WERI-Rb-1 (cell line): ENCODE results near the gene ARL8A.
"Not testable (repeated sequence)": the region's sequence is repeated elsewhere in the genome, so short reads cannot be mapped to it uniquely, and the experiment has no call there.

ENCODE experiments used
- DNase-seq: peaks from one replicate; pipeline ENCODE4 v3.0.0-alpha.2; 2020
- H3K27ac ChIP-seq: fragments of 250-450 bp; sonication (Bioruptor Pico); 2 replicates; pipeline ENCODE4 v1.5.1; 2020; ENCODE audit warnings: mild to moderate bottlenecking, moderate library complexity
- H3K27me3 ChIP-seq: fragments of 250-450 bp; sonication (Bioruptor Pico); 2 replicates; pipeline ENCODE4 v1.5.1; 2021; ENCODE audit warnings: mild to moderate bottlenecking, low read depth, moderate library complexity; ENCODE audit not compliant: insufficient read depth, severe bottlenecking
- H3K36me3 ChIP-seq: fragments of 250-450 bp; sonication (Bioruptor Pico); 2 replicates; pipeline ENCODE4 v1.5.1; 2020; ENCODE audit warnings: mild to moderate bottlenecking, moderate library complexity
- H3K4me3 ChIP-seq: 2 replicates; pipeline ENCODE4 v1.5.1; 2011; ENCODE audit warnings: low read depth, mild to moderate bottlenecking, control low read depth, low read length
- H3K9me3 ChIP-seq: fragments of 250-450 bp; sonication (Bioruptor Pico); 2 replicates; pipeline ENCODE4 v1.5.1; 2021; ENCODE audit warnings: mild to moderate bottlenecking, moderate library complexity; ENCODE audit not compliant: severe bottlenecking
- TF ChIP-seq, protein P1 (sequence below): IDR thresholded peaks from 2 replicates; pipeline ENCODE4 v1.5.1; 2011; ENCODE audit warnings: low read depth, mild to moderate bottlenecking, control low read depth, inconsistent platforms, low read length

Gene ARL8A

DNA sequence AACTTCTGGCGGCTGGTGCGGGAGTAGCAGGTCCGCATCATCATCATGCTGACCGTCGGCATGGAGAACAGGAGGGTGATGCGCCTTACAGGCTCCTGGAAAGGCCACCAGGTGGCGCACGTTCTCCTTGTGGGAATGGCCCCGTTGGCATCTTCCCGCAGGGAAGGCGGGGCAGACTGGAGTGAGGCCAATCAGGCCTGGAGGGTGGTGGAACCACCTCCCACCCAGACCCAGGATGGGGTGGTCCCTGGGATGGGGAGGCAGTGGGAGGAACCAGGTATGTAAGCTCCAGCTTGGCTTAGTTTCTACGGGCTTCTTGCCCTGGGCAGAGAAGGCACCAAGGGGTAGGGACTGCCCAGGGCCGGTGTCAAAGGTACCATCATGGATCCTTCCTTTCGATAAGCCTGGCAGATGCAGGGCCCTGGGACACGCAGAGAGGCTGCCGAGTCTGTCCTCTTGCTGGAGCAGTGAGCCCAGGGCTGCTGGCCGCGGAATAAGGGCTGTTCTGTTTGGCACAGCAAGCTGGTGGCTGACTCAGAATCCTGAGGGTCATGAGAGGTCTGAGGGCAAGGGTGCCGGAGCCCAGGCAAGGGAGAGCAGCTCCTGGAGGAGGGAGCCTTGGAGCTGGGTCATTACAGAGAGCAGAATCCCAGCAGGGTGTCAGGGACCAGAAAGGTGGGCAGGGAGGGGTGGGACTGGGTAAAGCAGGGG, 40.4 kb upstream of the ARL8A start:
- H3K27ac ChIP-seq: no peak overlapping the region
- no peaks in the 10 kb centered on the region for H3K36me3 ChIP-seq
- H3K27me3 ChIP-seq: no peaks in the 10 kb centered on the region
- no peak overlapping the region for H3K4me3 ChIP-seq
- H3K9me3 ChIP-seq: no peaks in the 10 kb centered on the region
- TF ChIP-seq, protein P1, sequence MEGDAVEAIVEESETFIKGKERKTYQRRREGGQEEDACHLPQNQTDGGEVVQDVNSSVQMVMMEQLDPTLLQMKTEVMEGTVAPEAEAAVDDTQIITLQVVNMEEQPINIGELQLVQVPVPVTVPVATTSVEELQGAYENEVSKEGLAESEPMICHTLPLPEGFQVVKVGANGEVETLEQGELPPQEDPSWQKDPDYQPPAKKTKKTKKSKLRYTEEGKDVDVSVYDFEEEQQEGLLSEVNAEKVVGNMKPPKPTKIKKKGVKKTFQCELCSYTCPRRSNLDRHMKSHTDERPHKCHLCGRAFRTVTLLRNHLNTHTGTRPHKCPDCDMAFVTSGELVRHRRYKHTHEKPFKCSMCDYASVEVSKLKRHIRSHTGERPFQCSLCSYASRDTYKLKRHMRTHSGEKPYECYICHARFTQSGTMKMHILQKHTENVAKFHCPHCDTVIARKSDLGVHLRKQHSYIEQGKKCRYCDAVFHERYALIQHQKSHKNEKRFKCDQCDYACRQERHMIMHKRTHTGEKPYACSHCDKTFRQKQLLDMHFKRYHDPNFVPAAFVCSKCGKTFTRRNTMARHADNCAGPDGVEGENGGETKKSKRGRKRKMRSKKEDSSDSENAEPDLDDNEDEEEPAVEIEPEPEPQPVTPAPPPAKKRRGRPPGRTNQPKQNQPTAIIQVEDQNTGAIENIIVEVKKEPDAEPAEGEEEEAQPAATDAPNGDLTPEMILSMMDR: peak; percentile 100
- DNase-seq: peak; percentile 100

DNA sequence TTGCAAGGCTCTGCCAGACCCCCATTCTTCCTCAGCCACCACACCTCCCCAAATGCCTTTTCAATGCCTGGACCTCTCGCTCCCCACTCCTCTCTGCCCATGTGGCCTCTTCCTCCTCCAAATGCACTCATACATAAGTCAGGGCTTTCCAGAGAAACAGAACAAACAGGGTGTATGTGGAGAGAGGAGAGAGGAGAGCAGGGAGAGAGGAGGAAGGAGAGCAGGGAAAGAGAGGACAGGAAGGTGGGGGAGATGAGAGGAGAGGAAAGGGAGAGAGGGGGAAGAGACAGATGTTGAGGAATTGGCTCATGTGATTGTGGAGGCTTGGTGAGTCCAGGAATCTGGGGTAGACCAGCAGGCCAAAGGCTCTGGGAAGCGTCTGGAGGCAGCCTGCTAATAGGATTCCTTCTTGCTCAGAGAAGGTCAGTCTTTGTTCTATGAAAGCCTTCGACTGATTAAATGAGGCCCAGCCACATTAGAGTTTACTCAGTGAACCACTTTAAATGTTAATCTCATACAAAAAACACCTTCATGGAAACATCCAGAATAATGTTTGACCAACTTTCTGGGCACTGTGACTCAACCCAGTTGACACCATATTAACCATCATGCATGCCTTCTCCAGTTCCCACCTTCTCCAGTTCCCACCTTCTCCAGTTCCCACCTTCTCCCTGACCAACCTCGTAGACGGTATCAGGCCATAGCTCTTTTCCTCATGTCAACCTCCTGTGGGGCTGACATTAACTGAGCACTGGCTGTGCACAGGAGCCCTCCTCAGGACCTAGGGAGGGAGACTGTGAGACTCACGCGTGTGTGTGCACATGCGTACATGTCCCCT, 37.7 kb upstream of the ARL8A start:
- Histone ChIP-seq H3K4me3 (no peak overlapping the region), H3K36me3 (no peaks in the 10 kb centered on the region), H3K27me3 (no peaks in the 10 kb centered on the region), H3K9me3 (no peaks in the 10 kb centered on the region), H3K27ac (no peak overlapping the region)
- no peak for DNase-seq
- TF ChIP-seq, protein P1: no peak

DNA sequence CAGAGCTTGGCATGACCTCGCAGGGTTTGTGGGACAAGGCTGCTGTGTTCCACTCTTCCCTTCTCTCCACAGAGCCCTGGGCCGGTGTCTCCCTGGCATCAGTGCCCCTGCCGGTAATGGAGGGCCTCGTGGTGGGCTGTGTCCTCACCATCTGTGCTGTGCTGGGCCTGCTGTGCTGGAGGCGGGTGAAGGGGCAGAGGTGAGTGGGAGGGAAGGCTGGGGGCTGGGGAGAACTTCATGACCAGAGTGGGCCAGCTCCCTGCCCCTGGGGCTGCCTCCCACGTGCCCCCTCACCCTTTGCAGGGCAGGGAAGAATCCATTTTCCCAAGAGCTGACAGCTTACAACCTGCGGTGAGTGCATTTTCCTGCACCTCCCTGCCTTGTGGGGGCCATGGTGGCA, 37.0 kb upstream of the ARL8A start:
- no peaks in the 10 kb centered on the region for H3K9me3 ChIP-seq
- TF ChIP-seq, protein P1: no peak
- no peaks in the 10 kb centered on the region for H3K36me3 ChIP-seq
- H3K27ac ChIP-seq: no peak overlapping the region
- no peak overlapping the region for H3K4me3 ChIP-seq
- H3K27me3 ChIP-seq: no peaks in the 10 kb centered on the region
- no peak for DNase-seq

DNA sequence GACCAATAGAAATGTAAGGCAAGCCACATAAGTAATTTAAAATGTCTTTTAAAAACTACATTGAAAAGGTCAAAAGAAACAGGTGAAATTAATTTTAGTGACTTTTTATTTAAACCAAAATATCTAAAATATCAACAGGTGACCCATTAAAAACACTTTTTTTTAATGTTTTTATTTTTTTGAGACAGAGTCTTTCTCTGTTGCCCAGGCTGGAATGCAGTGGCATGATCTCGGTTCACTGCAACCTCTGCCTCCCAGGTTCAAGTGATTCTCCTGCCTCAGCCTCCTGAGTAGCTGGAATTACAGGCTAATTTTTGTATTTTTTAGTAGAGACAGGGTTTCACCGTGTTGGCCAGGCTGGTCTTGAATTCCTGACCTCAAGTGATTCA, 36.2 kb upstream of the ARL8A start:
- H3K27me3 ChIP-seq, DNase-seq: not testable (repeated sequence)

DNA sequence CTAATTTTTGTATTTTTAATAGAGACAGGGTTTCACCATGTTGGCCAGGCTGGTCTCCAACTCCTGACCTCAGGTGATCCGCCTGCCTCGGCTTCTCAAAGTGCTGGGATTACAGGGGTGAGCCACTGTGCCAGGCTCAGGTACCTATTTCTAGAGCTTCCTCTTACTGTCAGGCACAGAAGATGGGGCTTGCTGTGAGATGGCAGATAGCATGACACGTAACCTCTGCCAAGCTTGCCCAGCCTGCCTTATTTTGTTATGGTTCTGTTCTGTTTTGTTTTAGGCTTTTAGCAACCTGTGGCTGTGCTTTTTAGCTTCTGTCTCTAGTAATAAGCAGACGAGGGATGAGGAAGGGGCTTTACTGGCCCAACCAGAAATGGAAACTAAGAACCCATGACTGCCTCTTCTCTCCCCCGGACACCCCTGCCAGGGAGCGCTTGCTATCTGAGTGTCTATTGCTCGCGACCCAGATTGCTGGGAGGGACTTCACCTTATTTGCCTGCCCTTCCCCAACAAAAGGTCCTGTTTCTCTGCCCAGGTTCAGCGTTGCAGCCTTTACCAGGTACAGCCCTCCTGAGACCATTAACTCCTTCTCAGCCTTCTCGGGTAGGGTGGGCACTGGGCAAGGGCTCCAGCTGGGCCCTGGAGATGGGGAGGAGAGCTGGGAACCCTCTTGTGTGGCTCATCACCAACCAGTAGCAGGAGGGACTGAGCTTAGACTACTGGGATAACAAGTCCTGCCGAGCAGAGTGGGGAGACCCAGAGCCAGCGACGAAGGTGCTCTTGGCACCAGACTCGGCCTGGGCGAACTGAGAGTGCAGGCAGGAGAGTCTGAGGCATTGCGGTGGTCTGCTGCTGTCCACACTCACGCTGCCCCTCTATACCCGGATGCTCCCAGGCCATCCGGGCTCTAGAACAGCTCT, 35.6 kb upstream of the ARL8A start:
- TF ChIP-seq, protein P1: no peak
- Histone ChIP-seq H3K9me3 (no peaks in the 10 kb centered on the region), H3K36me3 (no peaks in the 10 kb centered on the region), H3K27ac (no peak overlapping the region), H3K27me3 (no peaks in the 10 kb centered on the region), H3K4me3 (no peak overlapping the region)
- DNase-seq: no peak

More for the DNA sequence above, 36.2 kb upstream of the ARL8A start:
- H3K27ac ChIP-seq, H3K9me3 ChIP-seq, H3K4me3 ChIP-seq, H3K36me3 ChIP-seq: not testable (repeated sequence)
